Measurements from ENCODE around the gene TNNI2.
"Not testable (repeated sequence)": the region's sequence is repeated elsewhere in the genome, so short reads cannot be mapped to it uniquely, and the experiment has no call there.

TNNI2 gene

DNA sequence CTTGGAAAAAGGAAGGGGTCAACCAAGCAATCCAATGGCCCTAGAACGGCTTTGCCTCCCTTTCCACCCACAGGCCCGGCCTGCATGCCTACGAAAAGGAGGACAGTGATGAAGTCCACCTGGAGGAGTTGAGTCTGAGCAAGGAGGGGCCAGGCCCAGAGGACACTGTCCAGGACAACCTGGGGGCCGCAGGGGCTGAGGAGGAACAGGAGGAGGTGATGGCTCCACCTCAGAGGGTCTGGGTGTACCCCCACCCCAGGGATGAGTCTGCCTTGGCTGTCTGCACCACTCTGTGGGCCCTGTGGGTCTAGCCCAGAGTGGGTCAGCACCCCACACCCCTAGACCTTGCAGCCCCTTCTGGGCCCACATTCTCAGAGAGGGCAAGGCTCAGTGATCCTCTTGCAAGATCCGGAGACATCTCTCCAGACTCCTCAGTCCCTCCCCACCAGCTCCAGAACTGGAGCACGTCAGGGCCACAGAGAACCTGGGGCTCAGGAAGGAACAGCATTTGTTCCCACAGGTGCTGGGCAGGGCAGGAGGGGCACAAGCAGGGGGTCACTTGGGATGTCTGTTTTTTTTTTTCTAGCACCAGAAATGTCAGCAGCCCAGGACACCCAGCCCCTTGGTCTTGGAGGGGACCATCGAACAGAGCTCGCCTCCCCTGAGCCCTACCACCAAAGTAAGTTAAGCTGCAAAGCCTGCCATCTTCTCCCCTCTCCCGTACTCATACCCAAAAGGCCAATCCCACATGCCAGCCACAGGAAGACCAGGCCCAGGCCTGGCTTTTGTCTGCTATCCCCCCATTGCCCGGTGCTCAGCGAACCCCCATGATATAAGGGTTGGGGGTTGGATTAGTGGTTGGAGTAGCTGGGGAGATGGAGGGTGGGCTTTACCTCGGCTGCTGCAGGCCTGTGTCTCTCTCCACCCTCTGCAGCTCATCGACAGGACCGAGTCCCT lies 44.8 kb downstream of the TNNI2 start:
- no peak for FAIRE-seq
- DNase-seq (ENCODE audit: insufficient read length) = no peak
- TF ChIP-seq POLR2A (IDR thresholded peaks at IDR 0.05; ENCODE audit: low read depth, low read length) (no peak), TAF1 (IDR thresholded peaks at IDR 0.05; ENCODE audit: borderline replicate concordance, low read depth, low read length) (no peak), POLR2AphosphoS5 (IDR thresholded peaks at IDR 0.05; ENCODE audit: low read depth, low read length) (peak; percentile 14; the same call in 1 of the 2 replicates)

GRCh38 chr11:1884303-1884700 lies 45.5 kb downstream of the TNNI2 start:
- FAIRE-seq = no peak
- TF ChIP-seq POLR2AphosphoS5 (IDR thresholded peaks at IDR 0.05; ENCODE audit: low read depth, low read length) (no peak), POLR2A (IDR thresholded peaks at IDR 0.05; ENCODE audit: low read depth, low read length) (no peak), TAF1 (IDR thresholded peaks at IDR 0.05; ENCODE audit: borderline replicate concordance, low read depth, low read length) (no peak)
- no peak for DNase-seq (ENCODE audit: insufficient read length)

GRCh38 chr11:1886551-1886950 lies 47.8 kb downstream of the TNNI2 start:
- not testable (repeated sequence) for DNase-seq (ENCODE audit: insufficient read length); FAIRE-seq

GRCh38 chr11:1887451-1888346 lies 48.9 kb downstream of the TNNI2 start:
- FAIRE-seq = no peak
- DNase-seq (ENCODE audit: insufficient read length) = no peak
- TF ChIP-seq POLR2AphosphoS5 (IDR thresholded peaks at IDR 0.05; ENCODE audit: low read depth, low read length) (no peak), POLR2A (IDR thresholded peaks at IDR 0.05; ENCODE audit: low read depth, low read length) (no peak), TAF1 (IDR thresholded peaks at IDR 0.05; ENCODE audit: borderline replicate concordance, low read depth, low read length) (no peak)

DNA sequence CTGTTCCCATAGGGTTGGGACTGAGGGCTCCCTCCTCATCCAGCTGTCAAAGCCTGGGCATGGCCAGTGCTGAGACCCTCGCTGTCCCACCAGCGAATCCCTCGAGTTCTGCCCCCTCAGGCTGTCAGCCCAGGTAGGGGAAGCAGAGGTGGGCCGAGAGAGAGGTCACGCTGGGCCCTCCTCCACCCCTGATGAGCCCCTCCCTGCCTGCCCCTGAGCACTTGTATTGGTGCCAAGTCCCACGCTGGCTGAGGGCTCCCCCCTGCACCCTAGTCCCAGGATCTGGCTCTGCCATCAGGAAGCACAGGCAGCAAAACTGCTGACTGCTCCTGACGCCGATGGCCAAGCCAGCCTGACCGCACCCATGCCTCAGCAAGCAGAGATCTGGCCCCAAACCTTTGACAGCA lies 49.6 kb downstream of the TNNI2 start:
- no peak for TF ChIP-seq TAF1 (IDR thresholded peaks at IDR 0.05; ENCODE audit: borderline replicate concordance, low read depth, low read length)
- no peak for TF ChIP-seq POLR2A (IDR thresholded peaks at IDR 0.05; ENCODE audit: low read depth, low read length)
- TF ChIP-seq POLR2AphosphoS5 (IDR thresholded peaks at IDR 0.05; ENCODE audit: low read depth, low read length) = no peak

DNA sequence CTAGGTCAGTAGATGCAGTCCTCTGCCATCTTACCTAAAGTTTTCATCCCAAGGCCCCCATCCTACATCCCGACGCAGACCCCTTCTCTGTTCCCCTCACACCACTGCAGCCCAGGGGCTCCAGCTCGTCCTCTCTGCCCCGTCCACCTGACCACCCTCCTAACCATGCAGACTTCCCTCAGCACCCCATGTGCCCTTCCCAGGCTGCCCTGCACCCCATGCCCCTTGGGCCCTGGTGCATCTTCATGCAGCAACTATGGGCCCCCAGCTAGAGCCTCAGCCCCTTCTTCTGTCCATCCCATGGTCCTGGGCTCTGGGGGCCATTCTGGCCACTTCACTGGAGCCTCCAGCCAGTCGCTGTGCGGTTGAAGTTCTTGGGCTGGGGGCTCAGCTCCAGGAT lies 50.0 kb downstream of the TNNI2 start:
- FAIRE-seq = no peak
- no peak for DNase-seq (ENCODE audit: insufficient read length)
- TF ChIP-seq TAF1 (IDR thresholded peaks at IDR 0.05; ENCODE audit: borderline replicate concordance, low read depth, low read length) (no peak), POLR2AphosphoS5 (IDR thresholded peaks at IDR 0.05; ENCODE audit: low read depth, low read length) (no peak), POLR2A (IDR thresholded peaks at IDR 0.05; ENCODE audit: low read depth, low read length) (no peak)

More for the DNA sequence above, 49.6 kb downstream of the TNNI2 start:
- DNase-seq (ENCODE audit: insufficient read length) (no peak), FAIRE-seq (no peak)

DNA sequence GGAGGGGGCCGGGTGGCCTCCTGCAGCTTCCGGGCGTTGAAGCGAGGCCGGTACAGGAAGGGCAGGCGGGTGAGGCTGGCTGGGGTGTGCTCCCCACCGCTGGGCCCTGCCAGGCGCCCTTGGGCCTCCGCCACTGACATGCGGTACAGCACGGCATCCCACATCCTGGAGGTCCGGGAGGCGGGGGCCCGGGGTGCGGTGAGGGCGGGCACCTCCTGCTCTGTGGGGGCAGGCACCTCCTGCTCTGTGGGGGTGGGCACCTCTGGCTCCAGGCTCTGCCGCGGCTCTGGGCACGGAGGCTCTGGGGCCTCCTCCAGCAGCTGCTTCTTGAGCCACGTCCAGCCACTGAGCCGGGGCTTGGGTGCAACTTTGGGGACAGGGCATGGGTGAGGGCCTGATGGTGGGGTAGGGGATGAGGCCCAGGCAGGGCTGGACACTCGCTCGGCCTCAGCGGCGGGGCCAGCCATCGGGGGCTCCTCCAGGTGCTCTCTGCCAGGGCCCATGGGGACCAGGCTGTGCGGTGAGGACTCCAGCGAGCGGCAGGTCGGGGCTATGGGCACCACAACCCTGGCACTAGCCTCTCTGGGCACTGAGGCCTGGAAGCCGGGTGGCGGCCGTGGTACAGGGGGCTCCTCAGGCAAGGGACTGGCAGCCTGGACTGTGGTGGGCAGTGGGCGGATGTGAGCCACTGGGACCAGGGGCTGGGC lies 50.6 kb downstream of the TNNI2 start:
- FAIRE-seq = no peak
- DNase-seq (ENCODE audit: insufficient read length) = peak; percentile 22
- TF ChIP-seq POLR2AphosphoS5 (IDR thresholded peaks at IDR 0.05; ENCODE audit: low read depth, low read length) (no peak; the same call in 1 of the 2 replicates), POLR2A (IDR thresholded peaks at IDR 0.05; ENCODE audit: low read depth, low read length) (no peak), TAF1 (IDR thresholded peaks at IDR 0.05; ENCODE audit: borderline replicate concordance, low read depth, low read length) (no peak)

DNA sequence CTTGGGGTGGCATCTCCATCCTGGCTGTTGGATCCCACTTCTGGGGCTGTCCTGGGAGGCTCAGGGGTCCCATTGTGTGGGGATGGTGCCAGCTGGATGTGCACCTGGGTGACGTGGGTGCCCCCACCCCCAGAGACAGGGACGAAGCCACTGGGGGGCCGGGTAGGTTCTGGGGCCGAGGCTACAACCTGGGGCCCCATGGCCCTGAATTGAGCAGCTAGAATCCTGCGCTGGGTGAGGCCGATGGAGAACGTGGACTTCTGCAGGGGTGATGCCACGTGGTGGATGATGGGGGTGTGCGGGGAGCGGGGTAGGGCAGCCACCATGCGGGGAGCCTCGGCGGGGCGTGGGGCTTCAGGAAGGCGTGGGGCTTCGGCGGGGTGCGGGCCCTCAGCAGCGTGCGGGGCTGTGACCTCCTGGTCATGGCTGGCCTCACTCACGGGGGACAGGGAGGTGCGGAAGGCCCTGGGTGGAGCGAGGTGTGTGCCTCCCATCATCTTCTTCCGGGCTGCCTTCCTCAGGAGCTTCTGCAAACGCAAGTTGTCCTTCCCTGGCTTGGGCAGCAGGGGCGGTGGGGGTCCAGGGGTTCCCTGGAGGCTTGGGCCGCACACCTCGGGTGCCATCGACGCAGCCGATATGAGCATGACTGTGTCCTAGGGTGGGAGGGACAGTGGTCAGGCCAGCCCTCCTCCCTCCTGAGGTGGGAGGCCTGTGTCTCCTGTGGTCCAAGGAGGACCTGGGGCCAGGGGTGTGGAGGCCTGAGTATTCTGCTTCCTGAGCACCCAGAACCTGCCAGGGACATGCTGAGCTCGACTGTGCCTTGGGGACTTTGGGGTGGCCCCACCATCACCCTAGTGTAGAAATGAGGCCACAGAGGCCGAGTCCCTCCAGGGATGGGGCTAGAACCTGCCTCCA lies 51.4 kb downstream of the TNNI2 start:
- TF ChIP-seq TAF1 (IDR thresholded peaks at IDR 0.05; ENCODE audit: borderline replicate concordance, low read depth, low read length) (no peak), POLR2A (IDR thresholded peaks at IDR 0.05; ENCODE audit: low read depth, low read length) (peak; percentile 19), POLR2AphosphoS5 (IDR thresholded peaks at IDR 0.05; ENCODE audit: low read depth, low read length) (no peak)
- DNase-seq (ENCODE audit: insufficient read length) (peak; percentile 31), FAIRE-seq (no peak)
